Measurements from ENCODE around the gene TMEM258.

DNA sequence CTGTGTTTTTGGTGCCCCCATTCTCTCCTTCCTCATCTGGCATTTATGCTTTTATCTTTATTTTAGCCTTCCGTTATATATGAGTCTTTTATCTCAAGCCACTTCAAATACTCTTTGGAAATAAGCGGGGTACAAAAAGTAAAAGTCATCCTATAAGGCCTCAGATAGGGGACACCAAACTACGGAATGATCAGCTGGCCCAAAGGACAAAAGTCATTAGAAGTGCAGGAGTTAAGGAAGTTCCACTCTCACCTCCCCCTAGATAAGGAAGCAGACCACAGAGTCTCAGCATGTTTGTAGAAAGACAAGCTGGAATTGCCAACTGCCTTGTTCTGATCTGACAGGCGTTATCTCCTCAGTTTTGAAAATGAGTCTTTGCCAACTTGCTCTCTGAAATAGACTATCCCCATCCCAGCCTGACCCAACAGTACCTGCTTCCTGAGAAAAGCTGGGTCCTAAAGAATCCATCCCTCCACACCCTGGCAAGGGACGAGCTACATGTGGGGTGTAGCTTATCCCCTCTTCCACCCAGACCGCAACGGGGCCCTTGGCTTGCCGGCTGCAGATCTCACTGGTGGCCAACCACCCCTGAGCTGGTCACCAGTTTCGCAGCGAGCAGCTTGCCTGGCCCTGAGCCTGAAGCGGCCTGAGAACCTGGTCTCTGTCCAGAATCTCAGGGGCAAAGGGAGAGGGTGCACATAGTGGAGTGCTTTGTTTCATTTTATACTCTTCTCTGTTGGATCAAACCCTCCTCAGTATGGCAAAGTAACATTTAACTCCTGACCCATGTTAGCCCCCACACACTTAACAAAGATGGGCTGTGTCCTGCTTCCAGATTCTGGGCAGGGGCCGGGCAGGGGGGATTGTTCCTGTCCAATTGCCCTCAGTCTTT, 49.5 kb upstream of the TMEM258 start:
- TF ChIP-seq, protein P1, sequence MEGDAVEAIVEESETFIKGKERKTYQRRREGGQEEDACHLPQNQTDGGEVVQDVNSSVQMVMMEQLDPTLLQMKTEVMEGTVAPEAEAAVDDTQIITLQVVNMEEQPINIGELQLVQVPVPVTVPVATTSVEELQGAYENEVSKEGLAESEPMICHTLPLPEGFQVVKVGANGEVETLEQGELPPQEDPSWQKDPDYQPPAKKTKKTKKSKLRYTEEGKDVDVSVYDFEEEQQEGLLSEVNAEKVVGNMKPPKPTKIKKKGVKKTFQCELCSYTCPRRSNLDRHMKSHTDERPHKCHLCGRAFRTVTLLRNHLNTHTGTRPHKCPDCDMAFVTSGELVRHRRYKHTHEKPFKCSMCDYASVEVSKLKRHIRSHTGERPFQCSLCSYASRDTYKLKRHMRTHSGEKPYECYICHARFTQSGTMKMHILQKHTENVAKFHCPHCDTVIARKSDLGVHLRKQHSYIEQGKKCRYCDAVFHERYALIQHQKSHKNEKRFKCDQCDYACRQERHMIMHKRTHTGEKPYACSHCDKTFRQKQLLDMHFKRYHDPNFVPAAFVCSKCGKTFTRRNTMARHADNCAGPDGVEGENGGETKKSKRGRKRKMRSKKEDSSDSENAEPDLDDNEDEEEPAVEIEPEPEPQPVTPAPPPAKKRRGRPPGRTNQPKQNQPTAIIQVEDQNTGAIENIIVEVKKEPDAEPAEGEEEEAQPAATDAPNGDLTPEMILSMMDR (IDR thresholded peaks at IDR 0.05), result no peak
- TF ChIP-seq EZH2 (IDR thresholded peaks at IDR 0.05; ENCODE audit: borderline replicate concordance, insufficient read depth, low read depth, low read length, poor library complexity, severe bottlenecking), result no peak
